GM19099 (cell line): ENCODE results near the gene NTRK3.

Experiments used
- POLR2A ChIP-seq: IDR thresholded peaks from 3 replicates; pipeline ENCODE4 v1.6.1; 2011; ENCODE audit warnings: low read depth; ENCODE audit not compliant: insufficient read length; ENCODE audit errors: extremely low read depth

NTRK3 gene

DNA sequence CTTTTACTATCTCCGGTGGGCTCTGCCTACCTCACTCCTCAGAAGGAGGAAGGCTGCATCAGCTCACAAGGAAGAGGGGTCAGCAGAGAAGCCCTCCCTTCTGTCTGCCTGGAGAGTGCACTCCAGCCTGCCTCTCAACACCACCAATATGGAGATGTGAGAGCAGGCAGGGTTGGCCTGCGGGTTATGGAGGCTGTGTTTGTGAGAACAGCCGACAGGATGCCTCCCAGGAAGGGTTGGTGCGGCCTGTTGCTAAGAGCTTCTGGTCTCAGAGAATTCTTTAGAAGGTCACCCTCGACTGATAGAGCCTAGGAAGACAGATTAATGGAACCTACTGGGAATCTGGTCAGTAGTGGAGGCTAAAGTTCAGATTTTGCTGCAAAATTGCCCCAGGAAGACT is 326.1 kb downstream of the NTRK3 start:
- no peak for TF ChIP-seq POLR2A

- no peak for TF ChIP-seq POLR2A
Measured at GRCh38 chr15:87929841-87930240, 326.7 kb downstream of the NTRK3 start.

DNA sequence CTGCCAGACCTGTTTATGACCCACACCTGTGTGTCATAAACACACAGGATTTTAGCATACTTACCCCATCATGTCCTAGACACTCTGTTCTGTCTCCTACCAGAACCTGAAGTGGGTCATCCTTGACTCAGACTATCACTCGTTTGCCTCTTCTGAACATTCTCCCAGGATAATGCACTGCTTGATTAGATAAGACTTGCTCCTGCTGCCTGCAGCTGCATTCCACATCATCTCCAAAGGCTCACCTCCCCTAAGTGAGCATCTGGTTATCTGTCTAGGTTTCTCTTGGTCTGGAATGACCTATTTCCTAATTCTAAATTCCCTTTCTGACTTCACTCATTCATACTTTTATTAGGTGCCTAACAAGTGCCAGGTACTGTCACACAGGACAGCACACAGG is 332.1 kb downstream of the NTRK3 start:
- TF ChIP-seq POLR2A, result no peak

DNA sequence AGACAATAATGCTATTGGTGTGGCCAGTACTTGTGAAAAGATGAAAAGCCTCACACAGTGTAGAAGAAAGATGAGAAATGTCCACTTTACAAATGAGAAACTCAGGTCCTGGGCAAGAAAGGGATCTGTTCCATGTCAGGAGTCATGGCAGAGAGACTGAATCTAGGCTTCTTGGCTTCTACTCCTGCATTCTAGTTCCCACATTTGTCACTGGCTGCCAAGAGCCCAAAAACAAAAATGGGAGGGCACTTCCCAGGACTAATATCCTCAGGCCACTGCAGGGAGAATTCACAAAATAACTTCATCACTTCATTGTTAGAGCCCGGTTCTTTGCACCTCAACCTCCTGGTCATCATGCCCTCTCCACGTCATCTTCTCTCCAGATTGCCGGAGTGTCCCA is 337.5 kb downstream of the NTRK3 start:
- TF ChIP-seq POLR2A, result no peak

GRCh38 chr15:87917480-87917879 is 339.1 kb downstream of the NTRK3 start:
- no peak for TF ChIP-seq POLR2A

- TF ChIP-seq POLR2A, result no peak
Measured at GRCh38 chr15:87916208-87916607, 340.3 kb downstream of the NTRK3 start.

DNA sequence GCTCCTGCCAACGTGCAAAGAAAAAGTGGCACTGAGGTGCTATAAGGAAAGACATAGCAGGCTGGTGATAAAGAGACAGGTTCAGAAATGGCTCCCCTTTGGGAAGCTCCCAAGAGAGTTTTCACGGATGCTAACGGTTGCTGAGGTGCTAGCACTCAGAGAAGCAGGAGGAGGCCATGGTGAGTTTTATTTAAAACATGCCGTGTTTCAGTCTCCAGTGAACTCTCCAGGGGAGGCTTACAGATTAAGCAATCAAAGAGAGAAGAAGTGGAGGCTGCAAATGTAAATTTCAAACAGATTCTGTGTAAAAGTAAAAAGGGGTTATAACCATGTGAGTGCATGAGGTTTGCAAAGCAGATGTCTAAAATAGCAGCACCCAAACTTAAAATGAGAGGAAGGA is 346.2 kb downstream of the NTRK3 start:
- no peak for TF ChIP-seq POLR2A

DNA sequence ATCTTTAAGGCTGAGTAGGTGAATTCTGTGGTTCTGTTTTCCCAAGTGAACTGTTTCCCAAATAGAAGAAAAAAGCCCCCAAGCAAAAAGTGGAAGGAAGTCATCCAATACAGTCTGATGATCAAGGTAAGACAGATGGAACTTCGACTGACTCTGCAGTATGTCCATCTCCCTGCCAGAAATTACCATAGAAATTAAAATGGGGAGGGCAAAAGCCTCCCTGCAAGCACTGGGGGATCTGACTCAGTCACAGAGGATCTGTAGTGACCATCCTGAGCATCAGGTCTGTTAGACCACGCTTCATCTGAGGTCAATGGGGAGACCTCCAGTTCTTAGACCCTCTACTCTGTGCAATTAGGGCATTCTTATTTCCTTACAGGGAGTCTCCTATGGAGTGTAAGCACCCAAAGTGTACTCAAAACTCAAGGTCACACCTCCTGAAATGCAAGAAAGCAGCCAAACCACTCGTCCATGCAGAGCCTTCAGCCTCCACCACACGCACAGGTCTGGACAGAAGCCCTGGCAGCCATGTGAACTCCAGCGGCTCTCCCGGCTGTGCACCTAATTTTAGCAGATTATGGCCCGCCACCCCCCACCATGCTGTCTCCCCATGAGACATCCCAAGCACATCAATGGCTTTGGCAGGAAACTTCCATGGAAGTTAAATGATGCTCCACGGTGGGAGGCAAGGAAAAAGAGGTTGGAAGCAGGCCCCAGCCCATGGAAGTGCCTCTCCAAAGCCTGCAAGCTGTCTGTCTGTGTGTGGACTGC is 348.7 kb downstream of the NTRK3 start:
- TF ChIP-seq POLR2A, result no peak

DNA sequence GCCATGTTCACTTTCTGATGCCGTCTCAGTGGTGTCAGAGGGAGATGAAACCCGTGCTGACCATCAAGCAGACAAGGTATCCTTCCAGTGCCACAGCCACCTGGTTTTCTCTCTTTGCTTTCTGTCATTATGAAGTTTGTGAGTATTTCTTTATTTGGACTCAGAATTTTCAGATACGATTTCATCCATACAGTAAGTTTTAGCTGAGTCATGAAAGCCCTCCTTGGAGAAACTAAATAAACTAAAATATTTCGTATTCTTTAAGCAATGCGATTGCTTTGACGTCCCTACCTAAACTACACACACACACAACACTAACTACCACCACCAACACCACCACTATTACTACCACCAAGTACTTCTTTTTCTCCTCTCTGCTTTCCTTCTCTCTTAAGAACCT is 350.1 kb downstream of the NTRK3 start:
- no peak for TF ChIP-seq POLR2A

GRCh38 chr15:87902772-87903426 is 353.6 kb downstream of the NTRK3 start:
- no peak for TF ChIP-seq POLR2A

DNA sequence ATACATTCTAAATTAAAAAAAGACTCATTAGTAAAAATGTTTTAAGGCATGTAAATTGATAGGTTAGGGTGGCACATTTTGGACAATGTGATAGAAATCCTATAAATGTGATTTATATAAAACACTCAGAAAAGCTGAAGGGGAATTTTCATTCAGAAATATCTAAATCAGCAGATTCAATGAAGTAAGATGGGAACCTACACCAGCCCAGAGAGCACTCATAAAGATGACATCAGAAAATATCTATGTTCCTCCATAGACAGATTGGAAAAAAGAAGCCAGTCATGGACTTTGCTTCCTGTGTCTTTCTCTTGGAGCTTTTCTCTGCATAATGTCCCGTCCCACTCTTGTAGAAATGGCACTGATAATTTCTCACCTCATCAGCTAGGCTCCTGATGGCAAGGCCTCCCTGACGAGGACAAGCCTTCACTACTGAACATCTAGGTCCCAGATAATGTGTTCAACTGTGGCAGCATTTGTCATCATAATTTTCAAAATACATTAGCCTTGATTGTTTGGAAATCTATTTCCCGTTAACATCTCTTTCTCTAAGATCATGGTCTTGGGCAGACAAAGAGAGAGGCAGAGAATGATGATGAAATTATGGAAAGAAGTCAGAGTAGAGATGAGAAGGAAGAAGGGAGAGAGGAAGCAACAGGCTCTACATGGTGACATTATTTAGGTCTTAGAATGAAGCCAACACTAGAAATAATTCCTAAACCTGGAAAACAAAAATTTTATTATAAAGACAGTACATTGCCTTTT is 354.4 kb downstream of the NTRK3 start:
- TF ChIP-seq POLR2A, result no peak

GRCh38 chr15:87901008-87901407 is 355.5 kb downstream of the NTRK3 start:
- no peak for TF ChIP-seq POLR2A

DNA sequence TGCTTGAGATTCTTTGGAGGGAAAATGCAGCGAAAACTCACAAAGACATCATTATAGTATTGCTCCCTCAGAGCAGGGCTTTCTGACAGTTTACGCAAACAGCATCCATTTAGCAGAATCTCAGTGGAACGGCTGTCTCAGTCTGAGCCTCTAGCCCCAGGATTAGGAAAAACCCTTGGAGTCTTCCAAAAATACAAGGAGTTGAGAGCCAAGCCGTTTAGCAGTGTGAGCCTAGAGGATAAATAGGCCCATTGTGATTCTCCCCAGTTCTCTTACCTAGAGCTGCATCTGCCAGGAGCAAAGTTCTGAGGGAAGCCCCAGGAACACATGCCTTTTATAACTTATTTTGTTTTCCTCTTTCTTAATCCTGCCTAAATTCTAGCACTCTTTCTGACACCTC is 359.6 kb downstream of the NTRK3 start:
- no peak for TF ChIP-seq POLR2A

DNA sequence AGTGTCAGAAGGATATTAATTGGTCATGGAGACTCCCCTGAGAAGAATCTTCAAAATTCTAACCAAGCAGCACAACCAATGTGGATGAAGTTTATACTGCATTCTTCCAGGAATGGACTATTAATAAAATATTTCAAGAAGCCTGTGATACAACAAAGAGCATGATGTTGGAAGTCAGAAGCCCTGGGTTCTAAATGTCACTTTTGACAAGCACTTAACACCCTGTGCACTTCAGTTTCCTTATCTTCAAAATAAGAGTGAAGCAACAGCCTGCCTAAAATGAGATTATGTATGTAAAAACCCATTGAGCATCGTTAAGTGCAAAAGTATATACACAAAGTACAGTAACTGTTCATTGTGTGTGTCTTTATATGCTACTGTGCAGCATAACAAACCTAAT is 369.4 kb downstream of the NTRK3 start:
- no peak for TF ChIP-seq POLR2A

DNA sequence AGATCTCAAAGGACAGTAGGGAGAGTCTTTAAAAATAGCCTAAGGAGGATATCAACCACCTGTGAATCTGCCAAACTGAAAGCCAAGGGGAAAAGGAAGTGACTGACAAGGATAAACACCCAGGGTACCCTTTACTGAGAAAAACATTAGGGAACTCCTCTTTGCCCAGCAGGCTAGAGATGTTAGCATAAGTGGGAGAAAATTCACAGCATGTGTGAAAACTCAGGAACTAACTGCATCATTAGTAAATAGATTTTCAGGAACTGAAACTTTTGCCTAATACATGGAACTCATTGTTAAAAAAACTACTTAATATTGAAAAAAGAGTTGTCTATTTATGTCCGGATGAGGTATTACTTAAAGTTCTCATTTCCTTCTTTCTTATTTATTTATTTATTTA is 375.5 kb downstream of the NTRK3 start:
- TF ChIP-seq POLR2A, result no peak
